ENCODE results near the gene ZNRD2.
A peak's percentile ranks its signal among the peaks of the same experiment; 100 is the strongest.

Gene ZNRD2

DNA sequence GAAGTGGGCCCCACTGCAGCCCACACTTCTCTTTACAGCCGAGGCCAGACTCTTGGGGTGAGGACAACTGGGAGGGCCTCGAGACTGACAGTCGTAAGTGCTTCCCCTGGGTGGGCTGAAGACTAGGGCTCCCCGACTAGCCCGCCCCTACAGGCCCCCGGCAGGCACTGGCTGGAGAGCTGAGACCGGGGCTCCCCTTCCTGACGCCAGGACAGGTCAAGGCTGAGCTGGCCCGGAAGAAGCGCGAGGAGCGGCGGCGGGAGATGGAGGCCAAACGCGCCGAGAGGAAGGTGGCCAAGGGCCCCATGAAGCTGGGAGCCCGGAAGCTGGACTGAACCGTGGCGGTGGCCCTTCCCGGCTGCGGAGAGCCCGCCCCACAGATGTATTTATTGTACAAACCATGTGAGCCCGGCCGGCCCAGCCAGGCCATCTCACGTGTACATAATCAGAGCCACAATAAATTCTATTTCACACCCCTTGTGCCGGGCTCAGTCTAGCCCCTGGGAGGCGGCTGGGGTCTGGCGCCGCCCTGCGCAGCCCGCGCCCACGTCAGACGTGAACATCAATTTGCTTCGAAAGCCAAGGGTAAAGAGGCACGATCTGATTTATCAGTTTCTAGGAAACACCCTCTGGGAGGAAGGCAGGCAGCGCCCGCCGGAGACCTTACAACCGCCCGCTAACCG lies 31.9 kb upstream of the ZNRD2 start:
- DNase-seq, result no peak
- H3K4me3 Mint-ChIP-seq, result no peak overlapping the region
- no peaks in the 10 kb centered on the region for H3K9me3 Mint-ChIP-seq
- H3K27me3 Mint-ChIP-seq (ENCODE audit: low read depth, poor library complexity), result peaks cover 51% of the 10 kb centered on the region
- H3K27ac Mint-ChIP-seq, result no peak overlapping the region
- peaks cover 20% of the 10 kb centered on the region for H3K4me1 Mint-ChIP-seq
- H3K36me3 Mint-ChIP-seq (ENCODE audit: low read depth), result peaks cover 33% of the 10 kb centered on the region
- TF ChIP-seq CTCF (IDR thresholded peaks at IDR 0.05), result no peak

- TF ChIP-seq CTCF (IDR thresholded peaks at IDR 0.05), result no peak
- Mint-ChIP-seq H3K27ac (no peak overlapping the region), H3K27me3 (ENCODE audit: low read depth, poor library complexity) (peaks cover 53% of the 10 kb centered on the region)
These were observed 31.1 kb upstream of the ZNRD2 start for GRCh38 chr11:65538915-65539743.

GRCh38 chr11:65539744-65540289 lies 30.5 kb upstream of the ZNRD2 start:
- H3K9me3 Mint-ChIP-seq, result no peaks in the 10 kb centered on the region
- peaks cover 32% of the 10 kb centered on the region for H3K4me1 Mint-ChIP-seq
- H3K36me3 Mint-ChIP-seq (ENCODE audit: low read depth), result peaks cover 26% of the 10 kb centered on the region
- H3K27ac Mint-ChIP-seq, result no peak overlapping the region
- TF ChIP-seq CTCF (IDR thresholded peaks at IDR 0.05), result no peak
- peak overlapping the region; percentile 70 for H3K4me3 Mint-ChIP-seq
- DNase-seq, result no peak
- H3K27me3 Mint-ChIP-seq (ENCODE audit: low read depth, poor library complexity), result peaks cover 60% of the 10 kb centered on the region

More at GRCh38 chr11:65538915-65539743, 31.1 kb upstream of the ZNRD2 start:
- peak; percentile 63 for DNase-seq
- Mint-ChIP-seq H3K4me3 (peak overlapping the region; percentile 72), H3K36me3 (ENCODE audit: low read depth) (peaks cover 33% of the 10 kb centered on the region), H3K4me1 (peaks cover 25% of the 10 kb centered on the region), H3K9me3 (no peaks in the 10 kb centered on the region)

DNA sequence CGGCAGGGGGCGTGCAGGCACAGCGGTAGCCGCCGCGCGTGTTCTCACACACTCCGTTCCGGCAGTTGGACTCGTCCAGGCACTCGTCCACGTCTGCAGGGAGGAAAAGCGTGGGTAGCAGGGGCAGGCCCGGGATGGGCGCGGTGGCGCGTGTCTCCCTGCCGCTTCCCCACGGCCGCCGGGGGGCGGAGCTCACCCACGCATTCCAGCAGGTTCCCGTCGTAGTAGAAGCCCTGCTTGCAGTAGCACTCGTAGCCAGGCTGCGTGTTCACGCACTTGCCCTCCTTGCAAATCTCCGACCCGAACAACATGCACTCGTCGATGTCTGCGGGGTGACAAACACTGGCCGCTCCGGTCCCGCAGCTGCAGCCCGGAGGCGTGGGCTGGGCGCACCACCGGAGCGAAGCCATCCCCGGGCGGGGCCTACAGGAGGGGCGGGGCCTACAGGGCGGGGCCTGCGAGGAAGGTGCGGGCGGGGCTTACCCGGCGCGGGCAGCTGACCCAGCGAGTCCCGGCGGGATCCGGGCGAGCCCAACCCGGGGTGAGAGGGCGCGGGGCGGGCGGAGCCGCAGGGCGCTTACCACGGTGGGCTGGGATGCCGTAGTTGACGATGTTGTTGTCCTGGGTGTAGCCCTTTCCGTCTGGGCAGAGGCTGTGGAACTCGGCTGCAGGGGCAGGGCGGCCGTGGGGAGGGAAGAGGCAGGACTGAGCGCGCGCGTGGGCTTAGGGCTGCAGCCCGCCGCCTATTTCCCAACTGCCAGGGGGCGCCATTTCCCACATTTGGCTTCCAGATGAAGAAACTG lies 29.8 kb upstream of the ZNRD2 start:
- peak; percentile 90 for DNase-seq
- no peak overlapping the region for H3K27ac Mint-ChIP-seq
- H3K27me3 Mint-ChIP-seq (ENCODE audit: low read depth, poor library complexity), result peaks cover 66% of the 10 kb centered on the region

More for the DNA sequence above, 29.8 kb upstream of the ZNRD2 start:
- no peaks in the 10 kb centered on the region for H3K9me3 Mint-ChIP-seq
- TF ChIP-seq CTCF (IDR thresholded peaks at IDR 0.05), result peak; percentile 58
- H3K4me1 Mint-ChIP-seq, result peaks cover 38% of the 10 kb centered on the region
- H3K4me3 Mint-ChIP-seq, result peak overlapping the region; percentile 70
- H3K36me3 Mint-ChIP-seq (ENCODE audit: low read depth), result peaks cover 24% of the 10 kb centered on the region
